HG02970 (cell line): ENCODE results near the gene NOXA1.
A peak's percentile ranks its signal among the peaks of the same experiment; 100 is the strongest.
"Not testable (repeated sequence)": the region's sequence is repeated elsewhere in the genome, so short reads cannot be mapped to it uniquely, and the experiment has no call there.

Source experiments
- ATAC-seq: cut with Tn5 transposase; IDR thresholded peaks from one replicate; pipeline ENCODE4 v1.9.1; 2021; ENCODE audit warnings: mild to moderate bottlenecking, moderate library complexity, moderate number of reproducible peaks; ENCODE audit not compliant: unreplicated experiment, low FRiP score

The NOXA1 gene

DNA sequence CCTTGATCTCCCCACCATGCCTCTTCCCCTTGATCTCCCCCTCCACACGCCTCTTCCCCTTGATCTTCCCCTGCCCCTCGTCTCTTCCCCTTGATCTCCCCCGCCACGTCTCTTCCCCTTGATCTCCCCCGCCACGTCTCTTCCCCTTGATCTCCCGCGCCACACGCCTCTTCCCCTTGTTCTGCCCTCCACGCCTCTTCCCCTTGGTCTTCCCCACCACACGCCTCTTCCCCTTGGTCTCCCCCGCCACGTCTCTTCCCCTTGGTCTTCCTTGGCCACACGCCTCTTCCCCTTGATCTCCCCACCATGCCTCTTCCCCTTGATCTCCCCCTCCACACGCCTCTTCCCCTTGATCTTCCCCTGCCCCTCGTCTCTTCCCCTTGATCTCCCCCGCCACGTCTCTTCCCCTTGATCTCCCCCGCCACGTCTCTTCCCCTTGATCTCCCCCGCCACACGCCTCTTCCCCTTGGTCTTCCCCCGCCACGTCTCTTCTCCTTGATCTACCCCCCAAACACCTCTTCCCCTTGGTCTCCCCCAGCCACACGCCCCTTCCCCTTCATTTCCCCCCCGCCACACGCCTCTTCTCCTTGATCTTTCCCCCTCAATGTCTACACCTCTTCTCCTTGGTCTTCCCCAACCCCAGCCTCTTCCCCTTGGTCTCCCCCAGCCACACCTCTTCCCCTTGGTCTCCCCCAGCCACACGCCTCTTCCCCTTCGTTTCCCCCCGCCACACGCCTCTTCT lies 28.2 kb downstream of the NOXA1 start:
- ATAC-seq = not testable (repeated sequence)

DNA sequence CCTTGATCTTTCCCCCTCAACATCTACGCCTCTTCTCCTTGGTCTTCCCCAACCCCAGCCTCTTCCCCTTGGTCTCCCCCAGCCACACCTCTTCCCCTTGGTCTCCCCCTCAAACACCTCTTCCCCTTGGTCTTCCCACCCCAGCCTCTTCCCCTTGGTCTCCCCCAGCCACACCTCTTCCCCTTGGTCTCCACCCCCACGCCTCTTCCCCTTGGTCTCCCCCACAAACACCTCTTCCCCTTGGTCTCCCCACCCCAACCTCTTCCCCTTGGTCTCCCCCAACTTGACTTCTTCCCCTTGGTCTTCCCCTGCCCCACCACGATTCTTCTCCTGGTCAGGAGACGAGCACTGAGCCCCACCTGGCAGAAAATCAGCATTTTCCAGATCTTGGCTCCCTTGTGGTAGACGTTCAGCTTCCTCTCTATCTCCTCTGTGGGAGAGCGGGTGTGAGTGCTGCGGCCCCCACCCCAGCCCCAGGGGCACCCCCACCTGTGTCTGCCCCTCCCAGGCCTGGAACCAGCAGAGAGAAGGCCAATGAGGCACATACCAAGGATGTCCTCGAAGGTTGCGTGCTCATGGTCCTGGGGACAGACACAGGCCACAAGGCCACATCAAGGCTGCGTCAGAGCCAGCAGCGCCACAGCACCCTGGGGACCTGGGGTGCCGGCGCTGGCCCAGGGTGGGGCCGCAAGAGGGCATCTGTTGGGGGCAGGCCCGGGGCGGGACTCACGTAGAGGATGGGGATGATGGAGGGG lies 29.0 kb downstream of the NOXA1 start:
- ATAC-seq = no peak

DNA sequence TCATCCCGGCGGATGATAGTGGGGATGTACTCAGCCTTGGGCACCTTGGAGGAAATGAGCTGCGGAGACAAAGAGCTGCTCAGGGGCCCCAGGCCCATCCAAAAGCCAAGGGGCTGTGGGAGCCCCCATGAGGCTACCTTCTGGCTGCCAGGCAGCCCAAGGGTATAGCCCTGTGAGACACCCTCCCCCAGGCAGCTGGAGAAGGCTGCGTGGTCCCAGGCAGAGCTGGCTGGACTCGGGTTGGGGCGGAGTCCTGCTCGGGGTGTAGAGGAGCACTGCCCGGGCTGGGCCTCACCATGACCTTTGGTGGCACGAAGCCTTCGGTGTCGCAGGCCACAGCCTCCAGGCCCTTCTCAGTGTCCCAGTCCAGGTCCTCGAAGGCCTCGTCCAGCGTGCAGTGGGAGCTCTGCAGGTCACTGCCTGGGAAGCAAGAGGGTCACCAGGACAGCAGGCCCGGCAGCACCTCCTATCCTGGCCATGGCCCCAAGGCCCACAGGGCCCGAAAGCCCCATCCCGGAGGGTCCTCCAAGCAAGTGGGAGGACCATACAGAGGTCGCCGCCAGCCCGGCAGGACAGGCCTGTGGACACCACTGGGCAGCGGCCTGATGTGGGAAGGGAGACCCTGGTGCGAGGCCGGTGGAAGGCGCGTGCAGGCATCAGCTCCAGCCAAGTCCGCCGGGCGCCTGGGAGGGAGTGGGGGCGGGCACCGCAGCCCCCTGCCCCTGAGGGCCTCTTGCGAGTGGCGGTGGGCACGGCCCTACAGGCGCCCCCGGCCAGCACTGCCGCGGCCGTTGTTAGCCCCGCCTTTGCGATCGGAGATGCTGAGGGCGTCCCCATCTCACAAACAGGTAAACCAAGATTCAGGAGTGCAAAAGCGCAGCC lies 29.8 kb downstream of the NOXA1 start:
- ATAC-seq = no peak

DNA sequence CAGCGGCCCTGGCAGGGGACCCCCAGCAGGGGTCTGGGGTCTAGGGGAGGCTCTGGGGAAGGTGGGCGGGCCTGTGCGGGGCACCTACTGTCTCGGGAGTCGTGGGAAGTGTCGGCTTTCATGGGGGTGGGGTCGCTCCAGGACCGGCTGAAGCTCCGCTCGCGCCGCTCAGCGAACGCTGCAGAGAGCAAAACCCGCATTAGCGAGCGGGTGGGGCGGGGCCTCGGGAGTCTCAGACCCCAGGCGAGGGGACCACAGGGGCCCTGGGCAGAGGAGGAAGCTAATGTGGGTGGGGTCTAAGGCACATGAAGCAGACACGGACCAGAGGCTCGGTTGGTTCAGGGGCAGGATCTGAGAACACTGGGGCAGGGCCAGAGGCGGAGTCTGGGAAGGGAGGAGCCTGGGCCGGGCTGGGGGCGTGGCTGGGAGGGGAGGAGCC lies 30.5 kb downstream of the NOXA1 start:
- ATAC-seq = no peak

DNA sequence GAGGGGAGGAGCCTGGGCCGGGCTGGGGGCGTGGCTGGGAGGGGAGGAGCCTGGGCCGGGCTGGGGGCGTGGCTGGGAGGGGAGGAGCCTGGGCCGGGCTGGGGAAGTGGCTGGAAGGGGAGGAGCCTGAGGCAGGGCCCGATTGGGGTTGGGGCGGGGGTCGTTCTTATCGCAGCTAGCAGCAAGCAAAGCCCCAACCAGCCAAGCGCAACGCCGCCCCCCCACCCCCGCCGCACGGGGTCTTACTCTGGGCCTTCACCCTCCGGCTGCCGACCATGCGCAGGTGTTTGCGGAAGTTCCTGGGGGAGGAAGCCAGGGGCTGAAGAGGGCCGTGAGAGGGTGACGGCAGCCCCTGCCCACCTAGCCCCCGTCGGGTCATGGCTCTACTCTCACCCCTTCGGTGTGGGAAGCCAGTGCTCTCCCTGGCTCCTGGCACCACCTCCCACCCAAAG lies 31.0 kb downstream of the NOXA1 start:
- no peak for ATAC-seq

DNA sequence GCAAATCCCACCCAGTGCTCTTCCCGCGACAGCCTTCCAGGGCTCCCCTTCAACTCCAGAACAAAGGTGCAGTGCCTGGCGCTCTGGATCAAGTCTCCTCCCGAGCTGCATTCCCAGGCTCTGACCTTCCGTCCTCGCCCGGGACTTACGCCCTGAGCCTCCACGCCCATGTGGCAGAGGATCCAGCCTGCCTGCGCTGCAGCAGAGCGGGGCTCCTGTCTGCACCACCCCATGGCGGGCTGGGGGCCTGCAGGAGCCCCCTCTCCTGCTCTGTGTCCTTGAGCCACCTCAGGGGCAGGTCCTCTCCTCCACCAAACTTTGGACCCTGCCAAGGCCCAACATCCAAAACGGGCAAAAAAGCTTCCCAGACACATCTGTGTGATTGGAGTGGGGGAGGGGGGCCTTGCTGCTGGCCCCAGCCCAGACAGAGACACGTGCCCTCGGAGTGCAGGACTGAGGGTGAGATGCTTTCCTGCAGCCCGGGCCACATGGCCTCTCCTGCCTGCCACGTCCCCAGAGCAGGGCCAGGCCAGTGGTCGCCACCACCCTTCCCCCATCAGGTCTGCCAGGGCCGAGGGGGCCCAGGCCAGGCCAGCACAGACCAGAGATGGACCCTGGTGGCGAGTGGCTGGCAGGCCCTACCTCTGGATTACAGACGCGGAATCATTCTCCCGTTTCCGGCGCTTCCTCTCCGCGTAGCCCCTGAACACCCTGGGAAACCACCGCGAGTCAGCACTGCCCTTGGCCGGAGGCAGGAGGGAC lies 31.6 kb downstream of the NOXA1 start:
- no peak for ATAC-seq

DNA sequence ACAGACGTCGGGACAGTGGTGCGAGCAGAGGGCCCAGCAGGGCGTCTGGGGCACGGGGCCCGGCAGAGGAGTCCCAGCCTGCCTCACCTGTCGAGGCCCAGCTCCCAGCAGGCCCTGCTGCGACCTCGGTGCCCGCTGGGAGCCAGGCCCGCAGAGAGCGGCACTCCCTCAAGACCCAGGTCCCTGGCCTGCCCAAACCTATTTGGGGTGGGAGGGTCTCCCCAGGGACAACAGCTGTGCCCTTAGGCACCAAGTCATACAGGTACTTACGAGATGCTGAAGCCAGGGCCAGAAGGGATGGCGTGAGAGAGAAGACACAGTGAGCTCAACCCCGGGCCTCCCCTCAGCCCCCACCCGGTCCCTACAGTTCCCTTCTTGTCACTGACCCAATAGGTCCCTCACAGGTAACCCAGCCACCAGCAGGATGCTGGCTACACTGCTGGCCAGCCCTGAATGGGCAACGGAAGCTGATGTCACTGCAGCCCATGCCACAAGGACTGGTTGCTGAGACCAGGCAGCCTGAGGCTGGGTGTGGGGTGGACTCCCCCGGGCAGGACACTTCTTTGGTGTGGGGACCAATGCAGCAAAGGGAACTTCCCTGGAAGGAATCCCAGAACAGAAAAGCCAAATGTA lies 32.3 kb downstream of the NOXA1 start:
- no peak for ATAC-seq

DNA sequence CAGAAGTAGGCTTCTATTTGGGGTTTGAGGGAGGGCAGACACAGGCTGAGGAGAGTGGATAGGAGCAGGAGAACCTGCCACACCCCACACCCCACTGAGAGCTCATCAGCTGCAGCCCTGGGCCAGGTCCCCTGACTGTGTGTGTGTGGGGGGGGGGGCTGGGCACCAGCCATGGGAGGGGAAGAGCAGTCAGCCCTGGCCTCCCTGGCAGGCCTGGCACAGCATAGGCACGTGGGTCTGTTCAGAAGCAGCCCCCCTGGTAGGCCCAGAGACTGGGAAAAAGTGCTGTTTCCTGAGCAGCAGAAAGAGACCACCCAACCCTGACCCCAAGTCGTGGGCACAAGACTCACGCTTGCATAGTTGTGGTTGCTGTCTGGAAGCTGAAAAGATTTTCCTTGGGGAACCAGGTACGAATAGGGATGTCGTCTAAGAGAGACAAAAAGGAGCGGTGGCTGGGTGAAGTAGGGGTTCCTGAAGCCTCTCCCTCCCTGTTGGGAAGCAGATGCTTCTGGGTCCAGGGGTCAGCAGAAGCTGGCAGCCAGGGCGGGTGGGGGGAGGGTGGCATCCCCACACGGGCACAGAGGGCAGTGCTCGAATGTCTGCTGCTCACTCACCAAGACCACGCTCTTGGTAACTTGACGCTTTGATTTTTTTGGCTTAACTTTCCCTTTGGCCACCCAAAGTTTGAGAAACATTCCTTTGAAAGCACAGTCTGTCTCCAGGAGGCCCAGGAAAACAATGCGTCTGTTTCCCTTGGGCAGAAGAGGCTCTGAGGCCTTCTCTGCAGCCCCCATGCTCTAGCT lies 33.1 kb downstream of the NOXA1 start:
- no peak for ATAC-seq

DNA sequence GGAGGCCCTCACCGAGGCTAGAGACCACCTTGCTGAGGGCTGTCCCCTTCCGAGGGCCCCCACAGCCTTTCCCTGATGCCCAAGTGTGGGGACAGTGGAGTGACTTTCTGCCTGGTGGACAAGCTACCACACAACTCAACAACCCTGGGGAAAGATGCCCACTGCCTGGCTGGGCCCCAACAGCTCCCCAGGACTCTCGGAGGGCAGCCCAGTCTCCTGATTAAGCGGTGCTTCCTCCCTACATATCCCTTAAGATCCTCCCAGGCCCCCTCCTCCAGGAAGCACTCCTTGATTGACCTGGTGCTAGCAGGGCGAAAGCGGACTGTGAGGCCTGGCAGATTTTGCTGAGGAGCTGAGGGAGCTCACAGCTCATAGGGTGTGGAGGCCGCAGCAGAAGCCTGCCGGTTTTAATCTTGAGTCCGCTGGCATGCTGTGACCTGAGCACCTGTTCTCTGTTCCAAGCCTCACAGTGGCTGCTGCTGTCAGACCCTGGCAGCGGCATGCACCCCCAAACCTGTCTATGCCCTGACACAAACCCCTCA lies 33.7 kb downstream of the NOXA1 start:
- ATAC-seq = no peak

DNA sequence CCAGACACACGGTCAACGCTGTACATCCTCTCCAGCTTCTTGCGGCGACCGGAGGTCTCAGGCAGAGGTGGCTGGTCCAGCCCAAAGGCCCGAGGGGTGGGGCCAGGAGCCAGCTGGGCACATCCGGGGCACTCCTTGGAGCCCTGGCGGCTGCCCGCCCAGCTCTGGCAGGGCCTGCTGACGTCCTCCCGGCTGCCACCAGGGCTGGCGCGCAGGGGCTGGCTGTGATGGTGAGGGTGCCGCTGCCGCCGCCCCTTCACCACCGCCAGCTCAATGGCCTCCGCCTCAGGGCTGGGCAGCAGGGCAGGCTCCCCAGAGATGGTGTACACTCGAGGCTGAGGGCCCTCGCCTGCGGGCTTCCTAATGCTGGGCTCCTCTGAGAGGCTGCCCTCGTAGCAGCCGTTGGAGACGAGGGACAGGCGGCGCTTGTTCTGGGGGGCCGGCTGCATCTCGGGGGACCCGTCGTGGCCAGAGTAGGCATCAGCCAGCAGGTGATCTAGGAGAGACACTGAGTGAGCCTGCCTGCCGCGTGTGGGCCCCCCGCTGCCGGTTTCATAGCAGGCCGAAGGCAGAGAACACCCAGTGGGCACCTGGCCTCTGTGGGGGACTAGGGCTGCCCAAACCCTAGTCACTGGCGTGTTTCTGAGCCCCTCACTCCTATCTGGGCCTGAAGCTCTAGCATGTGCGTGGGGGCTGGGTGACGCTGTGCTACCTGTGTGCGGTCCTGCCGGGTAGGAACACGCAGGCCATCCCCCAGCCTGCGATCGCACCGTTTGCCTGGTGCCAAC lies 34.4 kb downstream of the NOXA1 start:
- no peak for ATAC-seq

DNA sequence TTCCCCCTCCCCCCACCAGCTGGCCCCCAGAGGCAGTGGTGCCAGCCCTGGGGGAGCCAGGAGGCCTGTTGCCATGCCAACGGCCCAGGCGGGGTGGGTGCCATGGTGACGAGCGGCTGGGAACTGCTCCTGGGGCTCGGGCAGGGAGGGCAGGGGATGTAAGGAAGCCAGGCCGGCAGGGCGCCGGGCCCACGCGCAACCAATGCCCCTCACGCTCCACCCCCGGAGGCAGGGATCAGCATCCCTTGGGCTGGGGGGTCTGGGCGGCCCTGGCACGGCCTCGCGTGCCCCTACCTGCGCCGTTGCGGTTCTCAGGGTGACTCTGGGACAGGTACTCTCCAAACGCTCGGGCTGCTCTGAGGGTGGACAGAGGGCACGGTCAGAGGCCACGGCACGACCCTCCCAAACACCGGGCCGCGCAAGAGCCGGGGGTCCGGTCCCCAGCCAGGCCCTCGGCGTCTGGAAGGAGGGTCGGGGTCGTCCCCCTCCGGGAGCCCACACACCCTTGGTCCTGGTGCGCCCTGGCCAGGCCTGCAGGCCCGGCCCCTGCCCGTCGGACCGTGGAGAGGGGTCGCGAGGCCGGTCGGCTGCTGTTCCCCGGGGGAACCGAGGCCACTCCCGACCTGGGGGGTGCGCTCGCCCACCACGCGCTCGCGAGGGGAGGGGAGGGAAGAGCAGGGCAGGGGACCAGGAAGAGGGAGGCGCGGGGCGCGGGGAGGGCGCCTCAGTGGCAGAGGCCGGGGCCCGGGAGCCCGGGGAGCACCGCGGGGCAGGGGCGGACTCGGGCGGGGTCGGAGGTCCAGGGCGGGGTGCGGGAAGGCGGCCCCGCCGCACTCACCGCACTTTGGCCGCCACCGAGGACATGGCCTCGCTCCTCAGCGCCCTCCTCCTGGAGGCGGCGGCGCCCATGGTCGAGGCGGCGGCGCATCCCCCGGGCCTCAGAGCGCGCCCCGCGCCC lies 35.3 kb downstream of the NOXA1 start:
- peak; percentile 6 for ATAC-seq

DNA sequence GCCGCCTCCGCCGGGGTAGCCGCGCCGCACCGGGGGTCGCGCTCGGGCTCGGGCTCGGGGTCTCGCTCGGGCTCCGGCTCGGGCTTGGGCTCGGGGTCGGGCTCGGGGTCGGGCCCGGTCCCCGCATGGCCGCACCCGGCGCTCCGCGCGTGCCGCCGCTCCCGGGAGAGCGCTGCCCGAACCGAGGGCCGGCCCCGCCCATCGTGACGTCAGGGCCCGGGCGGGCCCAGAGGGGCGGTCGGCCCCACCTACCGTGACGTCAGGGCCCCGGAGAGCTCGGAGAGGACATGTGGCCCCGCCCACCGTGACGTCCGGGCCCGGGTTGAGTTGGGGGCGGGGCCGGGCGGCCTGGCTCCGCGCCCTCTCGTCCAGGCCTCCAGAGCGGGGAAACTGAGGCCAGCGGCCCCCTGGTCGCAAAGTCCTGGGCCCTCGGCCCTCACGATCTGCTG lies 36.0 kb downstream of the NOXA1 start, which contains the start of gene NSMF:
Gene NSMF (minus strand): TSS at position 183 of the 449 bp plus-strand sequence. CDS start 232 bp downstream, outside the sequence.
- peak; percentile 75 for ATAC-seq

DNA sequence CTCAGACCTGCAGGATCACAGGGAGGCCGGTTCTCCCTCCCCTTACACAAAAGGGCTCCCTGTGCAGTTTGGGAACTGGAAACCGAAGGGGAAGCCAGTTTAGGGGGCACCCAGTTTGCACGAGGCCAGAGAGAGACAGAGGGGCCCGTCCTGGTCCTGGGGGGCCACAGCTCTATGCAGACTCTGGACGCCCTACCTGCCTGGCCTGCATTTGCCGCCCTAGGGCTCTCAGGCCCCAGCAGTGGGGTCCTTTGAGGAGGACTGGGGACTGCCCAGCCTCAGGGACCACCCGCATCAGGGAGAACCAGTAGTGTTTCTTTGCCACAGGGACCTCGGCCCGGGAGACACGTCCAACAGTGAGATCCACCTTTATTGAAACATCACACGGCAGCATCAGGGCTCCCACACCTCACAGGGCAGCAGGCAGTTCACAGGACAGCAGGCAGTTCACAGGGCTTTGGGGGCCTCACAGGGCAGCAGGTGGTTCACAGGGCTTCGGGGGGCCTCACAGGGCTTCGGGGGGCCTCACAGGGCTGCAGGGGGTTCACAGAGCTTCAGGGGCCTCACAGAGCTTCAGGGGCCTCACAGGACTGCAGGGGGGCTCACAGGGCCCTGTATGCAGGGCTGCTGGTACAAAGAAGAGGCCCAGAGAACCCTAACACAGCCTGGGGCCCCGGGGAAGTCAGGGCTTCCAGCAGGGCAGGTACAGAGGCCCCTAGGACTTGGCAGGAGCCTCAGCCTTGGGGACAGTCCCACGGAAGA lies 36.6 kb downstream of the NOXA1 start:
- no peak for ATAC-seq

DNA sequence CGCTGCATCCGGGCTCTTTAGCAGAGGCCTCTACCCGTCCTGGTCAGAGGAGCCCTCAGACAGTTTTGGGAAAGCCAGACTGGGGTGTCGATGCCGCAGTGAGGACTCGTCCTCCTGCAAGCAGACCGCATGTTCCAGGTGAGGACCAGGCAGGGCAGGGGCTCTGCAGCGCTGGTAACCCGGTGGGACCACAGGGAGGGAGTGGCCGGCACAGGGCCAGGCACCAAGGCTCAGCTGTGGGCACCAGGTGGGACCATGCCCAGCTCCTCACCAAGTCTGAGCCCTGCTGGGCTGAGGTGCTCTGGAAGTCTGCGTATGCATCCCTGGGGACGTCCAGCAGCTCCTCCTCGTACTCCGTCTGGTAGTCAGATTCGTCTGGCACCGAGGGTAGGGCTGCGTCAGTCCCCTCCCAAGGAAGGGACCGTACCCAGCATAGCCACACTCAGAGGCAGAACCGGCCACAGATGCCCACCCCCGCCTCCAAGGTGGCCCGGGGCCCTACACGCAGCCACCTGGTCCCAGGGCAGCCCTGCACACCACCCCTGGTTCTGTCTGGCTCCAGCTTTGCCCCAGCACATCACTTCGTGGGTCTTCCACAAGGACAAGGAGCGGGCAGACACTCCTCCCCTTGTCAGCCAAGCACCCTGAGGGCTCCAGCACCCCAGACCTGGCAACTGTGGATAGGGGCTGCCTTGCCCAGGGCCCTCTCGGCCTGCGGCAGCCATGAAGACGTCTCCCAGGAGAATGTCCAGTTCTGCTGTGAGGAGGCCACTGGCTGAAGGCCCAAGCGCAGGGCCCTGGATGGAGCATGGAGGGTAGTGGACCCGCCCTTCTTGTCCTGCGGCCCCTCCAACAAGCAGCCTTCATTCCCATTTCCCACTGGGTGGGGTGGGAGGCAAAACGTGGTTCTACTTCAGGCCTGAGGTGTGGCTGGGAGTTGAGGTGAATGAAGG lies 37.4 kb downstream of the NOXA1 start:
- no peak for ATAC-seq

DNA sequence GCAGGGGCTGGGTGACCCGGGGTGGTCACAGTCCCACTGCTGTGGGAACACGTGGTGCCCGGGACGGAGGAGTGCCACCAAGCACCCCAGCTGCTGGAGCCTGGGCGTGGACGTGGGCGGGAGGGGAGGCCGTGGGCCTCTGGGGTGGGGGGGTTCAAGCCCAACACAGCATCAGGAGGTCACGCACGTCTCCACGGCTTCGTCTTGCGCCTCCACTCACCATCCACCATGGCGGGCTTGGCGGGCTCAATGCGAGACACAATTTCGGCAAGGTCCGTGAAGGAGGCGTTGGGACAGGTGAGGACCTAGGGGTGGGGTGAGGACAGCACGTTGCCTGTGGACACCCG lies 38.1 kb downstream of the NOXA1 start:
- ATAC-seq = no peak
